ENCODE results near the gene AP3S1.

GRCh38 chr5:115947260-115947659 lies 105.5 kb downstream of the AP3S1 start:
- no peak for TF ChIP-seq CTCF (IDR thresholded peaks at IDR 0.05)
- TF ChIP-seq POLR2A (IDR thresholded peaks at IDR 0.05): no peak

Measured in adrenal gland (tissue), 5 donors.